Measurements from ENCODE around the gene ADD2.

DNA sequence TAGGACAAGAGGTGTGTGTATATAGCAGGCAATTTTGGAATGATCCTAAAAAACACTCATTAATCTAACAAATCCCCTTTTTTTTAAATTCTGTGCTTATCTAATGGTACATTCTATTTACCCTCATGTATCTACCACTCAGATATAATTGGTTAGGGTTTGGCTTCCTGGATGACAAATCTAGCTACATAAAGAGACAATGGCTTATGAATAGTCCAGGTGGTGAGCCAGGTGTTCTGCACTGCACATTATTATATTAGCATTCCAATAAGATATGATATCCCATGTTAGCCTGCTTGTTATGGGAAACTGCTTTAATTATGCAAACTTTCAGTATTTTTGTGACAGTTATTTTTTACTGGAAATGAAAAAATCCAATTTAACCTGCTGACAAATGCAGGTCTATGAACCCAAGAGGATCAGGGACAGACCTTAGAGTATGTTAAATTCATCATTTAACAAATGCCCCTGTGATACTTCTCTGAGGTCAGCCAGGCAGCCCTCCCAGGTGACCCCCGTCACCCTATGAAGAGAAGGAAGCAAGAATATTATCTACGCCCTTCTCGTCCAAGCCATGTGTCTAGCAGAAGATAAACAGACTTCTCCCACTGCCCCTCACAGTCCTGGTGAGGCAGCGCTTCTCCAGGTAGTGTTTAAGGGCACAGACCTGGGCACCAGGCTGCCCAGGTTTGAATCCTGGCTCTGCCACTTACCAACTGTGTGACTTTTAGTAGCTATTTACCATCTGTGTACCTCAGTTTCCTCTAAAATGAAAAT, 83.0 kb downstream of the ADD2 start:
- TF ChIP-seq POLR2A (IDR thresholded peaks at IDR 0.05): no peak
- TF ChIP-seq, protein P1, sequence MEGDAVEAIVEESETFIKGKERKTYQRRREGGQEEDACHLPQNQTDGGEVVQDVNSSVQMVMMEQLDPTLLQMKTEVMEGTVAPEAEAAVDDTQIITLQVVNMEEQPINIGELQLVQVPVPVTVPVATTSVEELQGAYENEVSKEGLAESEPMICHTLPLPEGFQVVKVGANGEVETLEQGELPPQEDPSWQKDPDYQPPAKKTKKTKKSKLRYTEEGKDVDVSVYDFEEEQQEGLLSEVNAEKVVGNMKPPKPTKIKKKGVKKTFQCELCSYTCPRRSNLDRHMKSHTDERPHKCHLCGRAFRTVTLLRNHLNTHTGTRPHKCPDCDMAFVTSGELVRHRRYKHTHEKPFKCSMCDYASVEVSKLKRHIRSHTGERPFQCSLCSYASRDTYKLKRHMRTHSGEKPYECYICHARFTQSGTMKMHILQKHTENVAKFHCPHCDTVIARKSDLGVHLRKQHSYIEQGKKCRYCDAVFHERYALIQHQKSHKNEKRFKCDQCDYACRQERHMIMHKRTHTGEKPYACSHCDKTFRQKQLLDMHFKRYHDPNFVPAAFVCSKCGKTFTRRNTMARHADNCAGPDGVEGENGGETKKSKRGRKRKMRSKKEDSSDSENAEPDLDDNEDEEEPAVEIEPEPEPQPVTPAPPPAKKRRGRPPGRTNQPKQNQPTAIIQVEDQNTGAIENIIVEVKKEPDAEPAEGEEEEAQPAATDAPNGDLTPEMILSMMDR (IDR thresholded peaks at IDR 0.05): no peak
